Measurements from ENCODE around the gene ARHGAP44.
A peak's percentile ranks its signal among the peaks of the same experiment; 100 is the strongest.

Gene ARHGAP44

GRCh38 chr17:12898110-12898509 is 108.8 kb downstream of the ARHGAP44 start:
- no peak for DNase-seq (ENCODE audit: low spot score)

- DNase-seq (ENCODE audit: low spot score) = no peak
These were observed 110.3 kb downstream of the ARHGAP44 start for GRCh38 chr17:12899604-12900003.

DNA sequence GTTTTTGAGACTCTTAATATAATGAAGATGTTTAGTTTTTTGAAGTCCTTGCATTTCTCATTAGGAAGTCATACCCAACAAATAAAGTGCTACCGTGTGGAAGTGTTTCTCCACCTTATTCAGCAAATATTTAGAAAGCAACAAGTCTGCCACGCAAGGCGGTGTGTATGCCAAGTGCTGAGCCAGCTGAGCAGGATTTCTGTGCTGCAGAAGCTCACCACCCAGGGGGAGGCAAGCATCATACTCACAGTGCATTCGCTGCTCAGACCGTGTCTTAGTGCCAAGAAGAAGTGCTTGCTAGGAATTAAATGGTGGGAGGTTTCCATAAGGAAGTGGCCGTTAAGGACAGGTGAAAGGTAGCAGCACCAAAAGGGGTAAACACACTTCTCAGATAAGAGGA is 111.2 kb downstream of the ARHGAP44 start:
- no peak for DNase-seq (ENCODE audit: low spot score)

- DNase-seq (ENCODE audit: low spot score) = no peak
These were observed 112.7 kb downstream of the ARHGAP44 start for GRCh38 chr17:12902046-12902445.

- DNase-seq (ENCODE audit: low spot score) = no peak
These were observed 118.2 kb downstream of the ARHGAP44 start for GRCh38 chr17:12907477-12907876.

- no peak for DNase-seq (ENCODE audit: low spot score)
These were observed 119.7 kb downstream of the ARHGAP44 start for GRCh38 chr17:12909046-12909445.

DNA sequence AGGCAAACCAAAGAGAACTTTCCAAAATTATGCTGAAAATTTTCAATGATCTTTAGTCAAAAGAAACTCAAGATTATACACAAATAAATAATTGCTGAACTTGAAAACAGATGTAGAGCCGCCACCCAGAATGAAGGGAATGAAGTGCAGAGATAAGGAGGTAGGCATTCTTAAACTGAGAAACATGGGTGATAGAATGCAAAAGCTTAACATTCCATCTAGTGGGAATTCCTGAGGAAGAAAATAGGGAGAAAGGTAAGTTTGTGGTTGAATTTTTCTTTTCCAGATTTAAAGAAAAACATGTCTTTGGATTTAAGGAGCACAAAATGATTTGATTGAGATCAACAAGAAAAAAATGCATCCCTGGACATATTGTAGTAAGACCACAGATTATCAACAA is 120.2 kb downstream of the ARHGAP44 start:
- DNase-seq (ENCODE audit: low spot score) = no peak

GRCh38 chr17:12911239-12911638 is 121.9 kb downstream of the ARHGAP44 start:
- no peak for DNase-seq (ENCODE audit: low spot score)

GRCh38 chr17:12917399-12917798 is 128.1 kb downstream of the ARHGAP44 start:
- DNase-seq (ENCODE audit: low spot score) = no peak

- DNase-seq (ENCODE audit: low spot score) = peak; percentile 13
These were observed 128.8 kb downstream of the ARHGAP44 start for GRCh38 chr17:12918142-12918541.

DNA sequence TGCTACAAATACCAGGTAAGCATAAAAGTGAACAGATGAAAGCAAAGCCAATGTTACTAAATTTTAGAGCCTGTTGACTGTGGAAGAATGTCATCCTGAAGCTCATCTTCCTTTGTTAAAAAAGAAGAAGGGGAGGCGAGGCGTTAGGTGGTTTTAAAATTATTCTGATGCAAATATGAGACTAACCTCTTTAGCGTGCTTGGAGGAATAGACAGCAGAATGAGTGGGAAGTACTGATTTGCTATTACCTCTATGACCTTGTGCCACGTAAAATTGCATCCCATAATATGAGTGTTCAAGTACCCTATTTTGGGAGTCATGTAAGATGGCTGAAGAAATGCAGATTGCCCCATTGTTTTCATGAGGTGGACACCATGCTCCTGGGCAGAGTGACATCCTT is 132.8 kb downstream of the ARHGAP44 start:
- no peak for DNase-seq (ENCODE audit: low spot score)

- no peak for DNase-seq (ENCODE audit: low spot score)
These were observed 135.3 kb downstream of the ARHGAP44 start for GRCh38 chr17:12924614-12925013.

GRCh38 chr17:12927001-12927400 is 137.7 kb downstream of the ARHGAP44 start:
- no peak for DNase-seq (ENCODE audit: low spot score)

- no peak for DNase-seq (ENCODE audit: low spot score)
These were observed 138.5 kb downstream of the ARHGAP44 start for GRCh38 chr17:12927541-12928425.

- peak; percentile 56 for DNase-seq (ENCODE audit: low spot score)
These were observed 139.4 kb downstream of the ARHGAP44 start for GRCh38 chr17:12928736-12929135.

DNA sequence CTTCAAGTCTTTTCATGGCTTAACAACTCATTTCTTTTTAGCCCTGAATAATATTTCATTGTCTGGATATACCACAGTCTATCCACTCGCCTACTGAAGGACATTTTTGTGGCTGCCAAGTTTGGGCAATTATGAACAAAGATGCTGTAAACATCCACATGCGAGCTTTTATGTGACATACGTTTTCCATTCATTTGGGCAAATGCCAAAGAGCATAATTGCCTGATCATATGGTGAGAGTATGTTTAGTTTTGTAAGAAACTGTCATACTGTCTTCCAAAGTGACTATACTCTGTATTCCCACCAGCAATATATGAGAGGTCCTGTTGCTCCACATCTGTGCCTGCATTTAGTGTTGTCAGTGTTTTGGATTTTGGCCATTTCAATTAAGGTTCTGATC is 147.2 kb downstream of the ARHGAP44 start:
- no peak for DNase-seq (ENCODE audit: low spot score)

DNA sequence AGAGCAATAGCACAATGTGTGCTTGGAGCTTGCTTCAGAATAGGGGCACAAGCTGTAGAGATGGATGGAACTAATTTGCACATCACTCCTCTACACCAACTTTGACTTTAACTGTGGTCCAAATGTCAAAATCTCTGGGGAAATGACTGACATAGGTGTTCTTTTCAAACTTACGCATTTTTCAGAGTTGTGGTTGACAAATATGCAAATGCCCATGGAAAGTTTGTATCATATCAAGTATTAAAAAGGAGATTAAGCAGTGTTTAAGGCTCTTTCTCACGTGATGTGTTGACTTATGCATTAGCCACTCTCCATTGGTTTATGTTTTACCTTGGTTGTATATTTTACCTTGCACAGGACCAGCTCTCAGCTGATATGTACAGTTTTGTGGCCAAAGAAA is 151.4 kb downstream of the ARHGAP44 start:
- DNase-seq (ENCODE audit: low spot score) = no peak

DNA sequence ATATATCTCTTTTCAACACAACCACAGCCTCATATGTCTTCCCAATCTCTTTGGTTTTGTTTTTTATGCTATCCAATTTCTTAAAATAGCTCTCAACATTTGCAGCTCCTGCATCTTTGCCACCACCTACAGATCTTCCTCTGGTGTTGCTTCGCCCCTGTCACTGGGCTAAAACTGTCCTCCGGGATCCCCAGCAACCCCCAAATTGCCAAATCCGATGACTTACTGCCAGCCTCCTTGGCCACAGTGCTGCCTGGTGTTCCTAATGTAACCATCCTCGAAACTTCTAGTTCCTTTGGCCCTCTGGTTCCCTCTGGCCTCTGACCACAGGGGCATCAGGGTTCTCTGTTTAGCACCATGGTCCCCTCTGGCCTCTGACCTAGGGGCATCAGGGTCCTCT is 157.7 kb downstream of the ARHGAP44 start:
- no peak for DNase-seq (ENCODE audit: low spot score)

DNA sequence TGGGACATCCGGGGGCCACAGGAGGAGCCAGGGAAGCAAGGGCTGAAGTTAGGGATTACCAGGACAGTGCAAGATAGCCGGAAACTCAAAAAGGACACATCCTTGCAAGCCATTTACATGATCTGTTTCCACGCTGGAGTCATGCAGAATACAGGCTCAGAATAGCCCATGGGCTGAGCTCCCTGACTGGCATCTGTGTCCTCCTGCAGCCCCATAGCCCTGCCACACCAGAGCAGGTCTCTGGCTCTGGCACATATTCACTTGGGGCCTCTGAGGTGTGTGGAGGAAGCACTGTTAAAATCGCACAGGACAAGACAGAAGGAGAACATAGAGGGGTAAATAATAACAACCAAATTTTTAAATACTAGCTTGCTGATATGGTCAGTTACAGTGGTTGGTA is 162.7 kb downstream of the ARHGAP44 start:
- DNase-seq (ENCODE audit: low spot score) = no peak

DNA sequence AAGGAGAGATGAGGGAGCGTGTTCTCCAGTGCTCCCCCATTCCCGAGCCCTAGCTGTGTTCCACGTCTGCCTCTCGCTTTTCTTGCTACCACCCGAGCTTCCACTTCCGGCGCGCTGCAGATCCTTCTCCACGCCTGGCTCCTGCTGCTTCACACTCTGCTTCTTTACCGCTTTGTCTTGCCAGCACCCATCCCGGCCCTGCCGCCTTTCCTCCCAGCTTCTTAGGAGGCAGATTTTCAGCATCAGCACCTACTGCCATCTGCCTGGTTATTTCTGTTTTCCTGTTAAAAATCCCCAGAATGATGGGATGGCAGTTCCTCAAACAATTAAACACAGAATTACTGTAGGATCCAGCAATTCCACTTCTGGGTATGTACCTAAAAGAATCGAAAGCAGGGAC is 163.9 kb downstream of the ARHGAP44 start:
- no peak for DNase-seq (ENCODE audit: low spot score)

DNA sequence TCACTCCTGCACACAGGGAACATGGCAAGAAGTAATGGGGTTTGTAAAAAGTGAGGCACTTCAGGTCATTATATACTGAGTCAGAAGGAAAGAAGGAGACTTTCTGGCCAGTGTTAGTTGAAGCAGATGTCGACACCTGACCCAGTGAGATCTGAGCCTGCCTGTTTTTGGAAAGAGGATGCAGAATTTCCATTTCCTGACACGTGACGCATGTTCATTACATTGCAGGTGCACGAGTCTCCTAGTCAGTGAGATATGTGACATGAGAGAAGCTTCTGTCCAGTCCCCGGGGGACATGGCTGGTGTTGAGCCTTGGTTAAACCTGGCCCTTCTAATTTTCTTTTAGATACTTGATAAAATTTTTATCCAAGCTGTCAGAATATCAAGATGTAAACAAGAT is 166.2 kb downstream of the ARHGAP44 start:
- DNase-seq (ENCODE audit: low spot score) = no peak

GRCh38 chr17:12958786-12959185 is 169.5 kb downstream of the ARHGAP44 start:
- peak; percentile 65 for DNase-seq (ENCODE audit: low spot score)

- peak; percentile 92 for DNase-seq (ENCODE audit: low spot score)
These were observed 170.1 kb downstream of the ARHGAP44 start for GRCh38 chr17:12959441-12959840.

- no peak for DNase-seq (ENCODE audit: low spot score)
These were observed 172.4 kb downstream of the ARHGAP44 start for GRCh38 chr17:12961655-12962054.
